GM10266 (cell line): ENCODE results near the gene RFX4.

Experiments
- DNase-seq: peaks from one replicate; pipeline ENCODE4 v3.0.0; 2012; ENCODE audit errors: extremely low spot score
- TF ChIP-seq, protein P1 (sequence below): IDR thresholded peaks from 2 replicates; pipeline ENCODE4 v1.5.1; 2012; ENCODE audit warnings: mild to moderate bottlenecking, low read depth; ENCODE audit not compliant: control insufficient read depth, insufficient read depth; ENCODE audit errors: missing control alignments

Gene RFX4

DNA sequence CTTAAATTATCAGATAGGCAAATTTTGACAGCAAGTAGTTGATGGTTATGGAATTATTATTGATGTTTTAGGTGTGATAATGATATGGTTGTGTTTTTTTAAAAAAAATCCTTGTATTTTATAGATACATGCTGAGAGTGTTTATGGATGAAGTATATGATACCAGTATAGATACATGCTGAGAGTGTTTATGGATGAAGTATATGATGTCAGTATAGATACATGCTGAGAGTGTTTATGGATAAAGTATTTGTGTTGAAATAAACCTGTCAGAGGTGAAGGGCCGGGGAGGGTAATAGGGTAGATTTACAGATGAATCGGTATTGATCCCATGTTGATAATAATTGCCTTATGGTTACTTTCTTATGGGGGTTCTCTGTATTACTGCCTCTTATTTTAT is 6.0 kb upstream of the RFX4 start:
- DNase-seq = no peak
- TF ChIP-seq, protein P1, sequence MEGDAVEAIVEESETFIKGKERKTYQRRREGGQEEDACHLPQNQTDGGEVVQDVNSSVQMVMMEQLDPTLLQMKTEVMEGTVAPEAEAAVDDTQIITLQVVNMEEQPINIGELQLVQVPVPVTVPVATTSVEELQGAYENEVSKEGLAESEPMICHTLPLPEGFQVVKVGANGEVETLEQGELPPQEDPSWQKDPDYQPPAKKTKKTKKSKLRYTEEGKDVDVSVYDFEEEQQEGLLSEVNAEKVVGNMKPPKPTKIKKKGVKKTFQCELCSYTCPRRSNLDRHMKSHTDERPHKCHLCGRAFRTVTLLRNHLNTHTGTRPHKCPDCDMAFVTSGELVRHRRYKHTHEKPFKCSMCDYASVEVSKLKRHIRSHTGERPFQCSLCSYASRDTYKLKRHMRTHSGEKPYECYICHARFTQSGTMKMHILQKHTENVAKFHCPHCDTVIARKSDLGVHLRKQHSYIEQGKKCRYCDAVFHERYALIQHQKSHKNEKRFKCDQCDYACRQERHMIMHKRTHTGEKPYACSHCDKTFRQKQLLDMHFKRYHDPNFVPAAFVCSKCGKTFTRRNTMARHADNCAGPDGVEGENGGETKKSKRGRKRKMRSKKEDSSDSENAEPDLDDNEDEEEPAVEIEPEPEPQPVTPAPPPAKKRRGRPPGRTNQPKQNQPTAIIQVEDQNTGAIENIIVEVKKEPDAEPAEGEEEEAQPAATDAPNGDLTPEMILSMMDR = no peak

GRCh38 chr12:106580671-106581508 is 1.9 kb upstream of the RFX4 start:
- TF ChIP-seq, protein P1 = no peak
- DNase-seq = no peak

DNA sequence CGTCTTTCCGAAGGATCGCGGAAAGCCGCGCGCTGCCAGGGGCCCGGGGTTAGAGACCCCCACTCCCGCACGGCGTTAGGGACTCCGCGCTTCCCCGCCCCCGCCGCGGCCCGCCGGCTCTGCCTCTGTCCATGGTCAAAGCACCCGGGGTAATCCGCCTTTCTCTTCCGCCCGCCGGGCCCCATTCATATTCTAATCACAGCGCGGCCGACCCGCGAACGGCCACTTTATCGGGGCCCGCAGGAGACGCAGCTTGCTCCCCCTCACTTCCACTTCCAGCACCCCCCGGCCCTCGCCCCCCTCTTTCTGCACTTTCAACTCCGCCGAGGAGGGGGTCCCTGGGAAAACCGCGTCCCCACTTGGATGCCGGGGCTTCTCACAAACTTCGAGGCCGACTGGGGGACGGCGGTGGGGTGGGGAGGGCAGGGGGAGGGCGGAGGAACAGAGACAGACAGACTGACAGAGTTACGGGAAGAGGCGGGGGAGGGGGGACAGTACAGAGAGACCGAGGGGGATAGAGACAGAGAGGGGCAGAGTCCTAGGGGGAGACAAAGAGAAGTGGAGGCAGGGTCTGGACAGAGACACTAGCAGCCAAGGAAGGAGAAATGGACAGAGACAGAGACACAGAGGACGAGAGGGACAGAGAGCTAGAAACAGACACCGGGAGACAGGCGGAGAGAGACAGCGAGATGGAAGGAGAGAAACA is 1.1 kb upstream of the RFX4 start:
- TF ChIP-seq, protein P1 = no peak
- DNase-seq = no peak

- peak; percentile 31 for DNase-seq
- TF ChIP-seq, protein P1 = no peak
Observed at GRCh38 chr12:106582249-106582591, 584 bp upstream of the RFX4 start.

DNA sequence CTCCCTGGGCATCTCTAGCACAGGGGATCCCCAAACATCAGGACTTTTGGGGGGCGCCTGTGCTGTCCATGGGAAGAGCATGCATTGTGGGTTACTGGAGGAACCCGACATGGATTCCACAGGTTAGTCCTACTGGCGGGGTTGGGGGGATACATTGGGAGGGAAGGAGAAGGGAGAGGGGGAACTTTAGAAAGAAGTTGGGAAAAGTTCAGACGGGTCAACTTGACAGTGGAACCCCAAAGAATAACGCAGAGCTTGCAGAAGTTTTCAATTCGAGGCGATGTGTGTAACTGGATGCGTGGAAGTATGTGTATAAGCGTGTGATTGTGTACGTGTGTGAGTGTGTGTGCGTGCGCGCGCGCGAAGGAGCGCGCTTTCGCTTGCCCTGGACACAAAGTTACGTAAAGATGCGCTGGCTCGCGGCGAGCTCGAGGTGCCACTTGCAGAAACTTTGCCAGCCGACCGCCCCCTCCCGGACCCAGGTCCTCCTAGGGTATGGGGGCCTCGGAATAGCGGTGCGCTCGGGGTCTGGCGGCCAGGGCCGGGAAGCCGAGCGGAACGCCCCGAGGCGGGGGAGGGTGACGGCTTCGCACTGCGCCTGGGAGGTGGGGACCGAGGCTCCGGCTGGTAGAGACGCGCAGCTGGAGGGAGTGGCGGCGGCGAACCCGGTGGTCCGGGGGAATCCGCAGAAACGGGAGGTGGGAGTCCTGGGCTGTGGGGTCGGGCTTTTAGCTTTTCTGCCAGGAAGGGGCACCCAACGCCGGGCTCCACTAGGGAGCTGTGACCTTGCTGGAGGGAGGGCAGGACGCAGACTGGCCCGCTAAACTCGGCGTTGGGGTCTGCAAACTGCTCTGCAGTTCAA is 669 bp downstream of the RFX4 start:
- DNase-seq = peak; percentile 33
- TF ChIP-seq, protein P1 = no peak

- peak; percentile 32 for DNase-seq
- TF ChIP-seq, protein P1 = no peak
Observed at GRCh38 chr12:106584104-106585064, 1.6 kb downstream of the RFX4 start.
